Activated CD8-positive, alpha-beta memory T cell treated with anti-CD3 and anti-CD28 coated beads, Interleukin-2, amount 50 U/mL, for 4 hours (primary cell): ENCODE data around the gene ZNF12.

Experiments used
- DNase-seq: peaks from one replicate; pipeline ENCODE4 v3.0.0-alpha.2; 2020

The ZNF12 gene

GRCh38 chr7:6646465-6646864 is 60.3 kb downstream of the ZNF12 start:
- DNase-seq: no peak

- no peak for DNase-seq
These were observed 62.0 kb downstream of the ZNF12 start for GRCh38 chr7:6644728-6645127.

DNA sequence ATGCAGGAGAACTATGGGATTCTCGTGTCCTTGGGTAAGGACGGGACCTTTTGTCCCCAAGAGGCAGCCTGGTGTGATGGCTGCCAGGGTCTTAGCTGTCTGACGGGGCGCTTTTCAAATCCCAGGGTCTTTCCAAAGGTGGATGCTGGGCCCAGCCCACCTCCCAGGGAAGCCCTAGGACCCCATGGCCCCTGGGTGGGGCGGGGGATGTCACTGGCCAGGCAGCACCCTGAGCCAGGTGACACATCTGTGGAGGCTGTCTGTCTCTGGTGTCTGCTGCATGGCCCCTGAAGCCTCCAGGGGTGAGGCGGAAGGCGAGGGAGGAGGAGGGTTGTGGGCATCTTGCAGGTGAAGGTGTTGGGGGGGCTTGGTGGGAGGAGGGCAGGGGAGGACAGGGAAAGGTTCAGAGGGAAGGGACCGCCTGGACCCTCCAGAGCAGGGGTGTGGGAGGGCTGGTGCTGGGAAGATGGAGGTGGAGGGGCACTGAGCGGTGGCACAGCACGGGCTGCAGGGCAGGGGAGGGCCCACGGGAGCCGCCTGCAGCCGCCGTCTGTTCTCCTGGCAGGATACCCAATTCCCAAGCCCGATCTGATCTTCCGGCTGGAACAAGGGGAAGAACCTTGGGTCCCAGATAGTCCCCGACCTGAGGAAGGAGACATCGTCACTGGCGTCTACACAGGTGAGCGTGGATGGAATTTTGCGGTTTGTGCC is 62.7 kb downstream of the ZNF12 start:
- no peak for DNase-seq

GRCh38 chr7:6642861-6643640 is 63.7 kb downstream of the ZNF12 start:
- no peak for DNase-seq

- no peak for DNase-seq
These were observed 64.4 kb downstream of the ZNF12 start for GRCh38 chr7:6642239-6642839.

DNA sequence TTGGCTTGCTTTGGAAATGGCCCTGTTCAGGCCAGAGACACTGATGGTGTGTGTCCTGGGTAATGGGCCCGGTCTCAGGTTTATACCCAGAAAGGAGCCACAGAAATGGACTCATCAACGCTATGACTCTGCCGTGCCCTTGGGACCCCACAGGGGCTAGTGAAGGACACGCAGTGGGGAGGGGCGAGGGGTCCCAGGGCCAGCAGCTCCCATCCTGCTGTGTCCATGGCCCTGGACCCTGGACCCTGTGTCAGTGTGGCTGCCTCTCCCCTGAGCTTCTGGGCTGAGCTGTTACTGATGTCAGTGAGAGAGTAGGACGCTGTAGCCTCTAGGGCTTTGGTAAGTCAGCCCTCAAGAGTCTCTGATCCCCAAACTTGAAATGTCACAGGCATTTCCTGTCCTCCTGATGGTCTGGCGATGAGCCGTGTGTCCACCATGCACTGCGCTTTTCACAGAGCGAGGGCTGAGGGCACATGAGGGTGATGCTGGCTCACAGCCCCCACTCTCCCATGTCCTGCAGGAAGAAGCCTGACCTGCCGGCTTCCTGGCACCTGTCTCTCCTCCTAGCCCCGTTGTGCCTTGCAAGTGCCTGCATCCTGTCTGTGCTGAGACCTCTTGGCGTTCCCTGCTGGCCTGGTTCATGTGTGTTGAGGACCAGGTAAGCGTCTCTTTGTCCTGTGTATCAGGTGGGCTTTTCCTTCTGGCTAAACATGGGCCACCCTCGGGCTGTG is 65.3 kb downstream of the ZNF12 start:
- no peak for DNase-seq

DNA sequence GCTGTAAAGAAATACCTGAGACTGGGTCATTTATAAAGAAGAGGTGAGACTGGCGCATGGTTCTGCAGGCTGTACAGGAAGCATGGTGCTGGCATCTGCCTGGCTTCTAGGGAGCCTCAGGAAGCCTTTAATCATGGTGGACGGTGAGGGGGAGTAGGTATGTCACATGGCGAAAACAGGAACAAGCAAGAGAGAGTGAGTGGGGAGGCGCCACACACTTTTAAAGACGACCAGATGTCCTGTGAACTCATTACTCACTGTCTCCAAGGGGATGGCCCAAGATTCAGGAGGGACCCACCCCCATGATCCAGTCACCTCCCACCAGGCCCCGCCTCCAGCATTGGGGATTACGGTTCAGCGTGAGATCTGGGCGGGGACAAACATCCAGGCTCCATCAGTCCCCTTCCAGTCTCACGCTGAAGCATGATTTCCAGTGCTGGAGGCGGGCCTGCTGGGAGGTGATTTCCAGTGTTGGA is 66.5 kb downstream of the ZNF12 start:
- peak; percentile 28 for DNase-seq

DNA sequence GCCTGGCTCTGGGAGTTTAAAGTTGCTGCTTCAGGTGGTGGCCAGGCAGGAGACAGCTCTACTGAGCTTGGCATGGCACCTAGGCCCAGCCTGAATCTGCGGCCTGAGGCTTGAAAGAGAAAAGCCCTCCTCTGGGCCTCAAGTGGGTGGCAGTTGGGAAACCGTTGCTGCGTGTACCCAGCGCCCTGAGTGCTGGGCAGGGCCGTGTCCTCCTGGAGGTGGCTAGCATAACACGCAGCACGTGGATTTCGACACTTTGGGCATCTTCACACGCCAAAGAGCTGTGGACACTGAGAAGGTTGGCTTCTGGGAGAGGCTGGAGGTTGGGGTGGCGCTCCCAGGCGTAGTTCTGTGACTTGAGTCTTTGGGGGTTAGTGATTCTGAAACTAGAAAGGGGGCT is 67.1 kb downstream of the ZNF12 start:
- DNase-seq: no peak

GRCh38 chr7:6639032-6639431 is 67.7 kb downstream of the ZNF12 start:
- DNase-seq: no peak
